Upper lobe of right lung (tissue), 1 donor: ENCODE measurements around the gene DRGX. TPM values are rescaled to one million over a fixed set of nuclear protein-coding genes. Genes with fewer than 3 reads are reported as not detected.

ENCODE experiments used
- ATAC-seq: fragments of 200-7000 bp; cut with Tn5 transposase; one replicate; pipeline ENCODE4 v1.9.1; 2020; ENCODE audit warnings: mild to moderate bottlenecking, moderate library complexity
- DNase-seq: peaks from one replicate; pipeline ENCODE4 v3.0.0-alpha.2; 2020
- H3K27ac ChIP-seq: fragments of 200-600 bp; one replicate; pipeline ENCODE4 v1.8.0; 2022
- H3K27me3 ChIP-seq: fragments of 200-600 bp; one replicate; pipeline ENCODE4 v1.8.0; 2022; ENCODE audit warnings: mild to moderate bottlenecking
- H3K36me3 ChIP-seq: fragments of 200-600 bp; one replicate; pipeline ENCODE4 v1.8.0; 2022
- H3K4me1 ChIP-seq: fragments of 200-600 bp; one replicate; pipeline ENCODE4 v1.8.0; 2022
- H3K4me3 ChIP-seq: fragments of 200-600 bp; one replicate; pipeline ENCODE4 v1.8.0; 2022; ENCODE audit warnings: mild to moderate bottlenecking
- H3K9me3 ChIP-seq: fragments of 200-600 bp; one replicate; pipeline ENCODE4 v1.8.0; 2022
- intact Hi-C: fragments of 100-400 bp; cut with DNase I; formaldehyde crosslinking; loops from one replicate; pipeline ENCODE4 v1.11.0; 2022
- total RNA-seq: library from RNA; stranded (reverse); fragmentation: NEBNext Ultra II Directional; extraction: Animal tissue kit (Norgen Biotek cat#: 25700); gene quantifications from one replicate; pipeline ENCODE4 v1.2.1, GENCODE V29; 2021
- TF ChIP-seq, protein P1 (sequence below): fragments of 200-600 bp; IDR thresholded peaks from one replicate; pipeline ENCODE4 v1.8.0; 2022; ENCODE audit warnings: antibody characterized with exemption
- donor health status: DM: no; HTN: yes; CAD: no; lungs with severe emphysema.

DRGX gene
- total RNA-seq, 1 donor from 2014 or later = not detected

- Histone ChIP-seq H3K27me3 (peaks cover 6% of the 10 kb centered on the region), H3K27ac (no peak overlapping the region), H3K36me3 (no peaks in the 10 kb centered on the region), H3K9me3 (no peaks in the 10 kb centered on the region), H3K4me3 (no peak overlapping the region), H3K4me1 (no peaks in the 10 kb centered on the region)
- TF ChIP-seq, protein P1, sequence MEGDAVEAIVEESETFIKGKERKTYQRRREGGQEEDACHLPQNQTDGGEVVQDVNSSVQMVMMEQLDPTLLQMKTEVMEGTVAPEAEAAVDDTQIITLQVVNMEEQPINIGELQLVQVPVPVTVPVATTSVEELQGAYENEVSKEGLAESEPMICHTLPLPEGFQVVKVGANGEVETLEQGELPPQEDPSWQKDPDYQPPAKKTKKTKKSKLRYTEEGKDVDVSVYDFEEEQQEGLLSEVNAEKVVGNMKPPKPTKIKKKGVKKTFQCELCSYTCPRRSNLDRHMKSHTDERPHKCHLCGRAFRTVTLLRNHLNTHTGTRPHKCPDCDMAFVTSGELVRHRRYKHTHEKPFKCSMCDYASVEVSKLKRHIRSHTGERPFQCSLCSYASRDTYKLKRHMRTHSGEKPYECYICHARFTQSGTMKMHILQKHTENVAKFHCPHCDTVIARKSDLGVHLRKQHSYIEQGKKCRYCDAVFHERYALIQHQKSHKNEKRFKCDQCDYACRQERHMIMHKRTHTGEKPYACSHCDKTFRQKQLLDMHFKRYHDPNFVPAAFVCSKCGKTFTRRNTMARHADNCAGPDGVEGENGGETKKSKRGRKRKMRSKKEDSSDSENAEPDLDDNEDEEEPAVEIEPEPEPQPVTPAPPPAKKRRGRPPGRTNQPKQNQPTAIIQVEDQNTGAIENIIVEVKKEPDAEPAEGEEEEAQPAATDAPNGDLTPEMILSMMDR = no peak
- DNase-seq (no peak), ATAC-seq (no peak)
- intact Hi-C loops = no loop called here
These were observed 16.7 kb upstream of the DRGX start for GRCh38 chr10:49412571-49412970.

- no peak for DNase-seq
- Histone ChIP-seq H3K4me1 (no peaks in the 10 kb centered on the region), H3K27me3 (peaks cover 6% of the 10 kb centered on the region)
These were observed 14.6 kb upstream of the DRGX start for GRCh38 chr10:49410365-49411074.

DNA sequence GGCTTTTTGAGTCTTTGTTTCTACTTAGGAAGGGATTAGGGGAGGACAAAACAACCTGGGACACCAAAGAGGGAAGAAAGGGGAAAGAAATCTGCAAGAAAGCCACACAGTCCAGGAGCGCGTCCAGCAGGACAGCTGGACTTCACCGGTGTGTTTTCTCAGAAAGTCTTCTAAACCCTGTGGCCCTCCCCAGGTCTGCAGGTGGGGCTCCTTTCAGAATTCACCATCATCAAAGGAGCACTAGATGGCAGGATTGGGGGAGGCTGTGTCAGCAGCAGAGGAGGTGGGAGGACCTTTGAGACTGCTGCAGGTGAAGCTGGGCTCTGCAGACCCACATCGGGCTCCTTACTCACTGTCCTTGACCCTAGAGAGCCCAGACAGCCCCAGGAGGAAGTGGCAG, 13.9 kb upstream of the DRGX start:
- Histone ChIP-seq H3K27ac (no peak overlapping the region), H3K9me3 (no peaks in the 10 kb centered on the region), H3K36me3 (no peaks in the 10 kb centered on the region), H3K4me1 (no peaks in the 10 kb centered on the region), H3K27me3 (peaks cover 6% of the 10 kb centered on the region), H3K4me3 (no peak overlapping the region)
- DNase-seq (no peak), ATAC-seq (no peak)
- TF ChIP-seq, protein P1 = no peak
- intact Hi-C loops = no loop called here

More at GRCh38 chr10:49410365-49411074, 14.6 kb upstream of the DRGX start:
- Histone ChIP-seq H3K27ac (no peak overlapping the region), H3K9me3 (no peaks in the 10 kb centered on the region), H3K36me3 (no peaks in the 10 kb centered on the region), H3K4me3 (no peak overlapping the region)
- ATAC-seq = peak; percentile 65
- intact Hi-C loops = no loop called here
- TF ChIP-seq, protein P1 = no peak

GRCh38 chr10:49408519-49409306, 12.8 kb upstream of the DRGX start:
- DNase-seq (no peak), ATAC-seq (no peak)
- Histone ChIP-seq H3K36me3 (no peaks in the 10 kb centered on the region), H3K27me3 (peaks cover 6% of the 10 kb centered on the region), H3K4me1 (no peaks in the 10 kb centered on the region), H3K9me3 (no peaks in the 10 kb centered on the region), H3K27ac (no peak overlapping the region), H3K4me3 (no peak overlapping the region)
- intact Hi-C loops = no loop called here
- TF ChIP-seq, protein P1 = no peak

GRCh38 chr10:49407552-49408137, 11.8 kb upstream of the DRGX start:
- Histone ChIP-seq H3K9me3 (no peaks in the 10 kb centered on the region), H3K27me3 (peaks cover 15% of the 10 kb centered on the region), H3K4me1 (no peaks in the 10 kb centered on the region), H3K4me3 (no peak overlapping the region), H3K27ac (no peak overlapping the region), H3K36me3 (no peaks in the 10 kb centered on the region)
- peak; percentile 87 for DNase-seq
- peak; percentile 89 for ATAC-seq
- TF ChIP-seq, protein P1 = peak; percentile 92
- intact Hi-C loops = no loop called here
